B cell (primary cell): ENCODE measurements around the gene RNGTT. TPM values are rescaled to one million over a fixed set of nuclear protein-coding genes. Genes with fewer than 3 reads are reported as not detected.

ENCODE experiments used
- ATAC-seq: fragments of 200-7000 bp; cut with Tn5 transposase; one replicate; pipeline ENCODE4 v1.10.0; 2021; ENCODE audit warnings: low read depth, mild to moderate bottlenecking, moderate number of reproducible peaks, moderate library complexity
- CTCF ChIA-PET: fragments of 350-600 bp; sonication (Branson Sonifier 250); formaldehyde crosslinking; loops from one replicate; lab custom pipeline; 2021; ENCODE audit warnings: antibody characterized with exemption, inconsistent platforms; lab: Charles Lee
- POLR2A ChIA-PET: fragments of 350-600 bp; sonication (Branson Sonifier 250); formaldehyde crosslinking; loops from one replicate; lab custom pipeline; 2021; ENCODE audit warnings: antibody characterized with exemption; lab: Charles Lee
- DNase-seq: peaks from one replicate; pipeline ENCODE4 v3.0.0; 2013
- H2AFZ ChIP-seq: 2 replicates; pipeline ENCODE4 v1.6.1; 2012; ENCODE audit warnings: mild to moderate bottlenecking, low read depth, low read length; ENCODE audit not compliant: insufficient read depth, poor library complexity, severe bottlenecking
- H3K27ac ChIP-seq, 2 donors: 1 replicate in 1 of 2; 2 replicates in 1 of 2; pipeline ENCODE4 v1.5.1; 2012 to 2013; ENCODE audit warnings: low read length in 2 of 2, mild to moderate bottlenecking in 2 of 2, moderate library complexity in 1 of 2
- H3K27me3 ChIP-seq, 4 experiments: fragments of 200-600 bp in 1 of 4; sonication (generic) in 1 of 4; replicated peaks in 1 of 4; 1 replicate in 2 of 4; 2 replicates in 2 of 4; pipeline versions ENCODE4 v1.6.1 to v1.7.0; 2013 to 2016; ENCODE audit warnings: low read length in 3 of 4, mild to moderate bottlenecking in 2 of 4, mixed read lengths in 1 of 4, moderate library complexity in 1 of 4; ENCODE audit not compliant: insufficient read depth in 4 of 4, control insufficient read depth in 3 of 4; ENCODE audit errors: control extremely low read depth in 1 of 4
- H3K36me3 ChIP-seq, 2 experiments: replicated peaks in 1 of 2; 1 replicate in 1 of 2; 2 replicates in 1 of 2; pipeline versions ENCODE4 v1.6.1 to v1.7.1; 2013; ENCODE audit warnings: low read length in 1 of 2; ENCODE audit not compliant: insufficient read depth in 2 of 2, control insufficient read depth in 1 of 2; ENCODE audit errors: control extremely low read depth in 1 of 2, extremely low read depth in 1 of 2
- H3K4me1 ChIP-seq, 2 donors: fragments of 200-600 bp in 1 of 2; sonication (generic) in 1 of 2; 1 replicate in 1 of 2; 2 replicates in 1 of 2; pipeline versions ENCODE4 v1.5.1 to v1.6.1; 2013 to 2017; ENCODE audit warnings: low read length in 2 of 2; ENCODE audit not compliant: control insufficient read depth in 2 of 2, insufficient read depth in 2 of 2
- H3K4me2 ChIP-seq: replicated peaks from 2 replicates; pipeline ENCODE3; 2012; ENCODE audit warnings: mild to moderate bottlenecking, low read depth, low read length; ENCODE audit not compliant: poor library complexity, severe bottlenecking
- H3K4me3 ChIP-seq, 5 experiments: fragments of 200-600 bp in 1 of 5; sonication (generic) in 1 of 5; 1 replicate in 3 of 5; 2 replicates in 2 of 5; pipeline versions ENCODE4 v1.5.1 to v1.7.0; 2011 to 2016; ENCODE audit warnings: low read length in 4 of 5, mild to moderate bottlenecking in 4 of 5, low read depth in 2 of 5, control low read depth in 1 of 5, moderate library complexity in 1 of 5; ENCODE audit not compliant: insufficient read depth in 1 of 5; ENCODE audit errors: control extremely low read depth in 1 of 5, extremely low read depth in 1 of 5
- H3K79me2 ChIP-seq: fragments of 200-600 bp; sonication (generic); one replicate; pipeline ENCODE4 v1.6.0; 2016; ENCODE audit warnings: low read length; ENCODE audit not compliant: control insufficient read depth, insufficient read depth
- H3K9ac ChIP-seq: fragments of 200-600 bp; sonication (generic); 2 replicates; pipeline ENCODE4 v1.6.1; 2017; ENCODE audit warnings: mild to moderate bottlenecking, low read length, moderate library complexity
- H3K9me3 ChIP-seq, 3 donors: one replicate each; pipeline versions ENCODE4 v1.6.1 to v1.7.1; 2013; ENCODE audit warnings: low read length in 2 of 3; ENCODE audit not compliant: control insufficient read depth in 2 of 3, insufficient read depth in 1 of 3; ENCODE audit errors: control extremely low read depth in 1 of 3
- H4K20me1 ChIP-seq: 2 replicates; pipeline ENCODE4 v1.6.0; 2012; ENCODE audit warnings: mild to moderate bottlenecking, low read length; ENCODE audit not compliant: insufficient read depth, control insufficient read depth, poor library complexity, severe bottlenecking
- H3K27ac Mint-ChIP-seq: one replicate; pipeline ENCODE4 v1.8.0; 2021; ENCODE audit warnings: mixed read lengths
- H3K27me3 Mint-ChIP-seq: one replicate; pipeline ENCODE4 v1.8.0; 2021; ENCODE audit warnings: mixed read lengths
- H3K4me1 Mint-ChIP-seq: one replicate; pipeline ENCODE4 v1.8.0; 2021; ENCODE audit warnings: mixed read lengths
- H3K4me3 Mint-ChIP-seq: one replicate; pipeline ENCODE4 v1.8.0; 2021; ENCODE audit warnings: mixed read lengths
- H3K9me3 Mint-ChIP-seq: one replicate; pipeline ENCODE4 v1.8.0; 2022; ENCODE audit warnings: mixed read lengths; ENCODE audit not compliant: insufficient read depth
- CTCF ChIP-seq: fragments of 200-600 bp; IDR thresholded peaks from one replicate; pipeline ENCODE4 v1.8.0; 2022; ENCODE audit warnings: antibody characterized with exemption, mild to moderate bottlenecking
- EZH2 ChIP-seq: IDR thresholded peaks from 2 replicates; pipeline ENCODE4 v1.6.1; 2012; ENCODE audit warnings: borderline replicate concordance, low read depth, mild to moderate bottlenecking, moderate library complexity, low read length; ENCODE audit not compliant: insufficient read depth, poor library complexity, severe bottlenecking
- WGBS: methylation state at CpG from one replicate; pipeline ENCODE4 v1.1.5; 2013; ENCODE audit warnings: missing lambda C conversion rate; ENCODE audit not compliant: insufficient coverage; 5-methylcytosine and 5-hydroxymethylcytosine counted together
- intact Hi-C: fragments of 100-400 bp; cut with micrococcal nuclease; formaldehyde crosslinking; loops from one replicate; pipeline ENCODE4 v1.10.0; 2022
- polyA plus RNA-seq: library from polyadenylated mRNA; depleted of rRNA; stranded (reverse); fragments of >200 nt; gene quantifications from 2 replicates; pipeline ENCODE4 v1.2.3, GENCODE V29; 2012
- total RNA-seq, 2 donors: library from RNA; stranded (reverse); fragments of 120-200 nt in 1 of 2; gene quantifications; 1 replicate in 1 of 2; 2 replicates in 1 of 2; pipeline versions ENCODE4 v1.2.3 to v1.2.4, GENCODE V29; 2013 to 2022

The RNGTT gene
- total and polyA plus RNA-seq, 2 donors (not counting 1 experiment from before 2014, with no cell fraction given), result 10.8 to 29.1 TPM

- ChIA-PET POLR2A (no interaction called here), CTCF (interaction anchor here (0.7 to 1.6 kb wide), 7 partner anchors 13 to 1852 kb away, joined by 3 to 6 read pairs (median 3); no protein-coding TSS in a partner anchor)
- no peaks in the 10 kb centered on the region for H4K20me1 ChIP-seq
- no peak overlapping the region for H3K4me2 ChIP-seq
- Mint-ChIP-seq H3K27me3 (no peaks in the 10 kb centered on the region), H3K4me3 (no peak overlapping the region), H3K4me1 (peaks cover 17% of the 10 kb centered on the region), H3K27ac (no peak overlapping the region), H3K9me3 (peaks cover 6% of the 10 kb centered on the region)
- ATAC-seq (no peak), DNase-seq (no peak)
- H3K27ac ChIP-seq, result no peak overlapping the region
- H3K27me3 ChIP-seq, result no peaks in the 10 kb centered on the region
- H2AFZ ChIP-seq, result no peak overlapping the region
- intact Hi-C loops, result no loop called here
- peaks cover 3 to 5% (median 5%) of the 10 kb centered on the region in 3 donors for H3K9me3 ChIP-seq
- TF ChIP-seq CTCF, result peak; percentile 35
- TF ChIP-seq EZH2, result no peak
- H3K79me2 ChIP-seq, result peaks cover 26% of the 10 kb centered on the region
- no peak overlapping the region for H3K9ac ChIP-seq
- no peaks in the 10 kb centered on the region for H3K4me1 ChIP-seq
- H3K4me3 ChIP-seq, result no peak overlapping the region
- no CpG with 5 or more reads among the region's 1 CpG for WGBS
- peaks cover 0 to 6% of the 10 kb centered on the region in 2 experiments for H3K36me3 ChIP-seq
Measured at GRCh38 chr6:88919032-88919431, 44.4 kb downstream of the RNGTT start.

- Histone ChIP-seq H3K4me2 (no peak overlapping the region), H3K9ac (no peak overlapping the region), H3K4me1 (peaks cover 0 to 3% of the 10 kb centered on the region in 2 donors), H3K27ac (no peak overlapping the region), H3K9me3 (peaks cover 3 to 5% (median 5%) of the 10 kb centered on the region in 3 donors), H3K27me3 (no peaks in the 10 kb centered on the region), H4K20me1 (peaks cover 6% of the 10 kb centered on the region), H3K79me2 (peaks cover 46% of the 10 kb centered on the region), H3K36me3 (no peaks in the 10 kb centered on the region), H2AFZ (no peak overlapping the region), H3K4me3 (no peak overlapping the region)
- intact Hi-C loops, result no loop called here
- DNase-seq (no peak), ATAC-seq (no peak)
- Mint-ChIP-seq H3K27me3 (no peaks in the 10 kb centered on the region), H3K4me3 (no peak overlapping the region), H3K4me1 (peaks cover 30% of the 10 kb centered on the region), H3K9me3 (peaks cover 6% of the 10 kb centered on the region), H3K27ac (no peak overlapping the region)
- no CpG with 5 or more reads among the region's 1 CpG for WGBS
- POLR2A ChIA-PET, result no interaction called here
- CTCF ChIA-PET, result no interaction called here
- TF ChIP-seq EZH2 (no peak), CTCF (no peak)
Measured at GRCh38 chr6:88916615-88917208, 46.7 kb downstream of the RNGTT start.
